HG02840 (cell line): ENCODE data around the gene PGA5.

Experiments used
- ATAC-seq: cut with Tn5 transposase; IDR thresholded peaks from one replicate; pipeline ENCODE4 v1.9.1; 2021; ENCODE audit warnings: mild to moderate bottlenecking, moderate library complexity, moderate number of reproducible peaks; ENCODE audit not compliant: unreplicated experiment, low FRiP score

Gene PGA5

DNA sequence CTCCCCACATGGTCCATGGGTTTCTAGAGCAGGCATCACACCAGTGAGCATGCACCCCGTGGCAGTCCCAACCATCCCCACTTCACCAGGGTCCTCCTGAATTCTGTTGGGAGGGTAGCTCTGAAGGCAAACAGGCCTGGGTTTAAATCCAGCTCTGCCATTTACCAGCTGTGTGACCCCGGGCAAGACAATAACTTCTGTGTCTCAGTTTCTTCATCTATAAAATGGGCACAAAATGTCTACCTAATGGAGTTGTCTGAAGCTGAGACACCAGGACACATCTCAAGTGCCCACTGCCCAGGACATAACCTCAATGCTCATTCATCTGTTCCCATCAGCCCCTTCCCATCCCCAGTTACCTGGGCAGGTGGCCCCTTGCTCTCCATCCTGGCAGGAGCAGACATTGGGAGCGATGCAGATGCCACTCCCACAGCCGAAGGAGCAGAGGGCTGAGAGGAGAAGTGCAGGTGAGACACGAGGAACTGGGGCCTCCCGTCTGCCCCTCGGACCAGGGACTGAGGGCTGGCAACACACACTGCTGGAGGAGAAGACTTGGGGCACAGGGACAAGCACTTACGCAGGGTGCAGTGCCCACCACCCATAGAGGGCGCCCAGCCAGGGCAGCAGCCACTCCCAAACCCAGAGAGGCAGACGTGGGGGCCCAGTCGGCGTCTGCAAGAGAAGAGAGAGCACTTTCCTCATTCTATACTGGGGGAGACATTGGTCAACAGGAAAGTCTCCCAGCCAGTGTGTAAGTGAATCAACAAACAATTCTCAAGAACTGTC lies 50.1 kb downstream of the PGA5 start:
- ATAC-seq, result no peak

DNA sequence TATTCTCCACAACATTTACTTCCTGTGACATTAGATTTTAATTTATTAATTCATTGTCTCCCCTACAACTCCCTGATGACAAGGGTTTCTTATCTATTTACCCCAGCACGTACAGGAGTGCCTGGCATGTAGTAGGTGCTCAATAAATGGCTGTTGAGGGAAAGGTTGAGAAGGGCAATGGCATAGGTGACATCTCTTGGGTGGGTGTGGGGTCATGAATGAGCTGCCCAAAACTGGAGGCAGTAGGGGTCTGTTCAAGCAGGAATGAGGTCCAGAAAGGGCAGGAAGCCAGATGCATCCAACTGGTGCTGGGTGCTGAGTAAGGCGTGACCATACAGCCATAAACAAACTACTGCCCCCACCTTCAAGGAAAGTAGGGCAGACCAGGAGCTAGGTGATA lies 51.4 kb downstream of the PGA5 start:
- ATAC-seq, result no peak

DNA sequence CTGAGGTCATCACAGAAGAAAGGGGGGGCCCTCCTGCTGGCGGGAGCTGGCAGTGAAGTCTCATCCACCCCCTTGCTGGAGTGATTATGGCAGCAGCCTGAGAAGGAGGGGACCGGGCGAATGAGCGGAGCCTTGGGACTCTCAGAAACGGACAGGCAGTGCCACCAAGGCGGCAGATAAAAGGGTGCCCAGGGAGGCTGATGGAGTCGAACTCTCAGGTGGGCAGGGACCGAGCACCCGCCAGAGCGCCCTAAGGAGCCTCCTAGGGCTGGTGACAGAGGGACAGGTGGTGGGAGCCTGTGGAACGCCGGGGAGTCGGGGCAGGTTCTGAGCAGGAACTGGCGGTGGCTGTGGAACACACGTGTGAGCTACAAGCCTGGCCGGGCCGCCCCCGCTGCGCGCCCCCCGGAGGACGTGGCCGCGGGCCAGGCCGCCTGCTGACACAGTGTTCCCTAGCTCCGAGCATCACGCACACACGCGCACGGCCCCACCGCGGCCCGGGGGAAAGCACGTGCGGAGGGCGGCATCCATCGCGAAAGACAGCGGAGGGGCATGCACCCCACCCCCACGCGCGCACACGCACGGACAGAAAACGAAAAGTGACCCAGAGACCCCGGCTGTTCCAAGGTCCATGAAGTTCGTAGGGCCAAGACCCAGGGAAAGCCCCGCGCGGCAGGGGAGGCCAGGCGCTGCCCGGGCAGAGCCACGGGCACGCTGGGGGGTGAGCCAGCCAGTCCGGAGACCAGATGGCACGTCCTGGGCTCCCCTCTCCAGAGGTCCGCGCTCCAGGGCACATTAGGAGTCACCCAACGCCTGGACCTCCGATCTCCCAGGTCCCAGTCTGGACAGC lies 53.1 kb downstream of the PGA5 start:
- peak; percentile 24 for ATAC-seq

DNA sequence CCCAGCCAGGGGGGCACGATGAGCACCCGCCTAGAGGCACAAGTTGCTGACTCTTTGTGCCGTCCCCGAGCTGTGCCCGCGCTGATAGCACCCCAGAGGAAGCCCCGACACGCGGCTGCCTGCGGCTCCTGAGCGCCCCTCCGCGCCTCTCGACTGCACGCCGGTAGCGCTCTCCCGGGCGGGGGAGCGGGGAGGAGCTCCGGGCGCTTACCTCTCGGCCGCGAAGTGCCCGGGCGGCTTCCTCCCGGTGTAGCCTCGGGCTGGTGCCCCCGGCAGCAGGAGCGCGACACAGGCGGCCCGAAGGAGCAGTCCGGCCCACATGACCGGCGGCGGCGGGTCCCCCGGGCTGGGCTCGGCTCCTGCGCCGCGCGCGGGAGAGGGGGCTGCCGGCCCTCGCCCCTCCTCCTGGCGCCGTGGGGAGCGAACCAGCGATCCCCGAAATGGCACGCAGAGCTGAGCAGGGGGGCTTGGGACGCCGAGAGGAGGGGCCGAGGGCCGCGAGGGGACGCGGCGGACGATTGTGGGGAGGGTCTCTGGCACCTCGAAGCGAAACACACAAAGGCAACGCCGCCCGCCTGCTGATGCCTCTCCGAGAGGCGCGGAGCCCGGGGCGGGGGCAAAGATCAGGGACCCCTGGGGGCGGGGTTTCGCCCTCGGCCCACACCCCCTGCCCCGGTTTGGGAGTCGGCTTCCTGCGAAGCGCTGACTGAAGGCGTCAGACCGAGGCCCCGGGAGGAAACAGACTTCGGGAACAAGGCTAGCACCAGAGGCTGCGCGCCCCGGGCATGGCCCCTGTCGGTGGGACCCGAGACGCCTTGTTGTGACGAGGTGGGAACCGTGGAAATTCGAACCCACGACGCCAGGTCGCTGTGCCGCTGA lies 54.0 kb downstream of the PGA5 start, which contains the start of gene VWCE:
VWCE (minus strand) TSS at position 600 of the 879 bp plus-strand sequence; CDS start at position 321, 279 bp downstream.
- ATAC-seq, result peak; percentile 49

DNA sequence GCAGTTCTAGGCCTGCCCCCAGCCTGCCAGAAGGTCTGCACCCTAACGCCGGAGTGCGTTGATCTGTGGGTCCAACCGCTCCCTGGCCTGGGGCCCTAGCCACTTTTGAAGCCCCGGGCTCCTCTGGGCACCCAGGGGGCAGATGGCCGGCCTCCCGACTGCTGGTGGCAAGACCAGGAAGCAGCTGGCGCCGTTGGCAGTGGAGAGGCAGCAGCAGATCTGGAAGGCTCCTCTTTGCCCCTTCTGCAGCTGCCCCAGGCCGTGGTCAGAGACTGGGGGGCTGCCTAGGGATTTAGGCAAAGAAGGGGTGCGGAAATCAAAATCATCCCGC lies 54.6 kb downstream of the PGA5 start:
- ATAC-seq, result no peak

DNA sequence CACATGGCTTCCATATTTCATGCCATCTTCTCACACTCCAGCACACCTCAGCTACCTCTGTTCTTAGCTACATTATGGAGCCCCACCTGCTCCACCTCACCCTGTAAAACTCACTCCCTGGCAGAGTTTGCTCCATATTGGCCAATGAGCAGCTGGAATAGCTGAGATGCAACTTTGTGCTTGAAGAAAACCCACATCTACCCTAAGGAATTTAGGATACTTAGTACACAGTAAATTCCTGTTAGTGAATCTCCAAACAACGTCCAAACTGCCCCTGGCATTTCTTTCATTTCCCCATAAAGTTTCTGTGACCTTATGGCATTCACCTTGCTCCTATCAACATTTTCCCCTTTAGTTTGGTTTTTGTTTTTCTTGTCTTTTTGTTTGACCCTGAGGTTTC lies 56.4 kb downstream of the PGA5 start:
- ATAC-seq, result no peak

DNA sequence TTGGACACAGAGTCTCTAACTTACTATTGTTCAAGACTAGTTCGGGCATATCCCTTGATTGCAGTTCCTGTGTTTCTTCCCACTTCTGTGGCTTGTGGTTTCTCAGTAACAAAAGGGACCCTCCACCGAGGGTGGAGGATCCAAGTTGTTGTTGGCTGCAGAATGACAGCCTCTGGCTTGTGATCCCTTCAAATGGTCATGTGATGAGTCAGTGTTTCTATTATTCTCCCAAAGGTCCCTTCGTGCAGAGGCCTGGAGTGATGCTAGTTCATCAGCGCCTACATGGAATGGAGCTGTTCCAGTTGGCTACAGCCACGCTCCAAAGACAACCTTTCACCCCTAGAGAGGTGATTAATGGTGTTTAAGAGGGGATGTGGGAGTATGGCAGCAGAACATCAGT lies 56.8 kb downstream of the PGA5 start:
- ATAC-seq, result no peak

DNA sequence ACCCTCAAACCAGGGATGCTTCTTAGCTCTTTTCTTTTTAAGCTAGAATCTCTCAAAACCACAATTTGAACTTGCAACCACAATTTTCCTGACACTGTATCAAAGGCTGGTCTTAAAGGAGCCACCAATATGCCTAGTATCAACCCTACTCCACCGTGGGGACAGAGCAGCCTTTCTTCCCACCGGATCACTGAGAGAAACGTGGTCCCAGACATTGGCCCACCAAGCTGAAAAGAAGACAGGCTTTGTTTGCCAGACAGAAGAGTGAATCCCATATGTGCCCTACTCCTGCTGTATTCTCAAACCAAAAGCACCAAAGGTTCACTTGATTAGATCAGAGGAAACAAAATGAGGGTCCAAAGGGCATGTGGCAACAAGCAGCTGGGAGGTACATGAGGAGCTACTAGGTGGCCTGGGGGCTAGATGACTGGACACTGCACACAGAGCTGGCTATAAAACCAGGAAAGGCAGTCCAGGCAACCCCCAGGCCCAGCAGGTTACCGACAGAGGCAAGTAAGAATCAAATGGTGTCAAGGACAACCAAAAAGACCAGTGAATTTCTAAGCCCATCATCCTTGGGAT lies 57.8 kb downstream of the PGA5 start:
- no peak for ATAC-seq
